GM21515 (cell line): ENCODE results near the gene BMP7.
"Not testable (repeated sequence)": the region's sequence is repeated elsewhere in the genome, so short reads cannot be mapped to it uniquely, and the experiment has no call there.

Experiments used
- ATAC-seq: cut with Tn5 transposase; IDR thresholded peaks from one replicate; pipeline ENCODE4 v1.9.1; 2021; ENCODE audit not compliant: unreplicated experiment

The BMP7 gene

GRCh38 chr20:57267158-57267821 lies 849 bp upstream of the BMP7 start:
- no peak for ATAC-seq

GRCh38 chr20:57265997-57266290 lies 497 bp downstream of the BMP7 start:
- ATAC-seq, result no peak

- no peak for ATAC-seq
Measured at GRCh38 chr20:57265336-57265996, 975 bp downstream of the BMP7 start.

GRCh38 chr20:57264908-57265335 lies 1.5 kb downstream of the BMP7 start:
- ATAC-seq, result not testable (repeated sequence)

GRCh38 chr20:57263801-57264792 lies 2.3 kb downstream of the BMP7 start:
- ATAC-seq, result no peak

- no peak for ATAC-seq
Measured at GRCh38 chr20:57262784-57263609, 3.4 kb downstream of the BMP7 start.

- no peak for ATAC-seq
Measured at GRCh38 chr20:57262301-57262700, 4.1 kb downstream of the BMP7 start.

- no peak for ATAC-seq
Measured at GRCh38 chr20:57261457-57262251, 4.8 kb downstream of the BMP7 start.

GRCh38 chr20:57260934-57261333 lies 5.5 kb downstream of the BMP7 start:
- ATAC-seq, result no peak

GRCh38 chr20:57259938-57260921 lies 6.2 kb downstream of the BMP7 start:
- no peak for ATAC-seq

- no peak for ATAC-seq
Measured at GRCh38 chr20:57259121-57259937, 7.1 kb downstream of the BMP7 start.

GRCh38 chr20:57257701-57258453 lies 8.6 kb downstream of the BMP7 start:
- no peak for ATAC-seq

- ATAC-seq, result no peak
Measured at GRCh38 chr20:57256908-57257307, 9.5 kb downstream of the BMP7 start.

GRCh38 chr20:57256205-57256604 lies 10.2 kb downstream of the BMP7 start:
- ATAC-seq, result no peak

GRCh38 chr20:57255183-57255582 lies 11.3 kb downstream of the BMP7 start:
- ATAC-seq, result no peak

- ATAC-seq, result no peak
Measured at GRCh38 chr20:57252559-57253162, 13.8 kb downstream of the BMP7 start.

GRCh38 chr20:57251949-57252348 lies 14.5 kb downstream of the BMP7 start:
- no peak for ATAC-seq
